Prostate gland (tissue), 2 donors: Measurements from ENCODE around the gene RRP12.
"Not testable (repeated sequence)": the region's sequence is repeated elsewhere in the genome, so short reads cannot be mapped to it uniquely, and the experiment has no call there.

ENCODE experiments used
- CTCF ChIP-seq, 4 experiments: fragments of 200-600 bp in 2 of 4; fragments of 450-650 bp in 2 of 4; sonication (generic) in 2 of 4; IDR thresholded peaks; 1 replicate in 3 of 4; 2 replicates in 1 of 4; pipeline ENCODE4 v1.5.1; 2016 to 2019; ENCODE audit warnings: antibody characterized with exemption in 4 of 4, mild to moderate bottlenecking in 2 of 4, moderate library complexity in 2 of 4
- POLR2A ChIP-seq: fragments of 450-650 bp; IDR thresholded peaks from one replicate; pipeline ENCODE4 v1.6.1; 2016; ENCODE audit warnings: antibody characterized with exemption, mild to moderate bottlenecking
- POLR2AphosphoS5 ChIP-seq: sonication (generic); formaldehyde crosslinking; IDR thresholded peaks from one replicate; pipeline ENCODE4 v1.6.1; 2017; ENCODE audit warnings: antibody characterized with exemption

DNA sequence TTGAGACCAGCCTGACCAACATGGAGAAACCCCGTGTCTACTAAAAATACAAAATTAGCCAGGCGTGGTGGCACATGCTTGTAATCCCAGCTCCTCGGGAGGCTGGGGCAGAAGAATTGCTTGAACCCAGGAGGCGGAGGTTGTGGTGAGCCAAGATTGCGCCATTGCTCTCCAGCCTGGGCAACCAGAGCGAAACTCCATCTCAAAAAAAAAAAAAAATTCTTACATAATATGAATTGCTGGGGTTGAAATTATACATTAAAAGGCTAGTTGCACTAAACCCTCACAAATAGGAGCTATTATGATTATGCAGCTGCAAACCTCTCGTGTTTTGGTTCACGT is 22.6 kb upstream of the RRP12 start:
- not testable (repeated sequence) for TF ChIP-seq POLR2A; POLR2AphosphoS5; CTCF (IDR thresholded peaks at IDR 0.05)
